GM12878 (cell line): ENCODE results near the gene COL27A1. TPM values are rescaled to one million over a fixed set of nuclear protein-coding genes. Genes with fewer than 3 reads are reported as not detected.

Experiments
- ATAC-seq: fragments of 200-7000 bp; cut with Tn5 transposase; 3 replicates; pipeline ENCODE4 v1.9.1; 2020; ENCODE audit warnings: mild to moderate bottlenecking, moderate library complexity
- BruUV-seq: library from RNA; stranded (reverse); fragments of 400-500 nt; replicated peaks from 2 replicates; lab custom pipeline; 2021; lab: Mats Ljungman, UMichigan
- CTCF ChIA-PET: fragments of 300-600 bp; sonication (Branson Sonifier 250); formaldehyde crosslinking; extraction: SDS; loops from one replicate; lab custom pipeline; 2021; ENCODE audit warnings: inconsistent platforms; lab: Yijun Ruan, JAX
- POLR2A ChIA-PET: fragments of 350-600 bp; formaldehyde crosslinking; extraction: SDS; loops from one replicate; lab custom pipeline; 2021; ENCODE audit warnings: inconsistent platforms; lab: Charles Lee
- RAD21 ChIA-PET: fragments of 300-600 bp; sonication (Branson Sonifier 250); formaldehyde crosslinking; loops from one replicate; lab custom pipeline; 2023; ENCODE audit warnings: antibody characterized with exemption; ENCODE audit not compliant: unreplicated experiment; lab: Charles Lee
- SMC1A ChIA-PET: fragments of 300-600 bp; sonication (Branson Sonifier 250); formaldehyde crosslinking; loops from one replicate; lab custom pipeline; 2023; ENCODE audit not compliant: unreplicated experiment, uncharacterized antibody; lab: Charles Lee
- DNase-seq: peaks from one replicate; pipeline ENCODE4 v3.0.0-alpha.2; 2011; ENCODE audit warnings: low read depth, low spot score
- FAIRE-seq: peaks from 3 replicates; lab custom pipeline; 2011; peaks lifted over from hg19 to GRCh38; lab: Jason Lieb, UNC
- H2AFZ ChIP-seq: 2 replicates; pipeline ENCODE4 v1.6.0; 2011; ENCODE audit warnings: low read depth, low read length, control low read depth; ENCODE audit not compliant: control insufficient read depth
- H3K27ac ChIP-seq: 2 replicates; pipeline ENCODE4 v1.5.1; 2011; ENCODE audit warnings: control low read depth; ENCODE audit not compliant: control insufficient read depth, insufficient read depth
- H3K27me3 ChIP-seq, 2 experiments: replicated peaks in 1 of 2; 2 replicates each; pipeline versions ENCODE4 v1.6.0 to v1.6.1; 2011; ENCODE audit warnings: low read length in 1 of 2; ENCODE audit not compliant: control insufficient read depth in 2 of 2, insufficient read depth in 2 of 2
- H3K36me3 ChIP-seq, 2 experiments: 2 replicates each; pipeline ENCODE4 v1.5.1; 2011; ENCODE audit warnings: low read length in 1 of 2; ENCODE audit not compliant: control insufficient read depth in 2 of 2, insufficient read depth in 2 of 2
- H3K4me1 ChIP-seq: 2 replicates; pipeline ENCODE4 v1.6.1; 2011; ENCODE audit warnings: mild to moderate bottlenecking, low read length, moderate library complexity, mixed read lengths; ENCODE audit not compliant: control insufficient read depth, insufficient read depth
- H3K4me2 ChIP-seq: 2 replicates; pipeline ENCODE4 v1.6.0; 2011; ENCODE audit warnings: control low read depth; ENCODE audit not compliant: control insufficient read depth, insufficient read depth
- H3K4me3 ChIP-seq: fragments of 200-600 bp; sonication (generic); 2 replicates; pipeline ENCODE4 v1.5.1; 2016
- H3K79me2 ChIP-seq: 2 replicates; pipeline ENCODE4 v1.6.0; 2011; ENCODE audit warnings: low read length; ENCODE audit not compliant: control insufficient read depth, insufficient read depth
- H3K9ac ChIP-seq: 2 replicates; pipeline ENCODE4 v1.8.0; 2011; ENCODE audit warnings: low read length, control low read depth, mixed read lengths; ENCODE audit not compliant: control insufficient read depth, insufficient read depth
- H3K9me3 ChIP-seq: replicated peaks from 3 replicates; pipeline ENCODE4 v1.5.1; 2011; ENCODE audit warnings: mild to moderate bottlenecking, low read length; ENCODE audit not compliant: control insufficient read depth, insufficient read depth
- H4K20me1 ChIP-seq: 2 replicates; pipeline ENCODE4 v1.6.0; 2011; ENCODE audit not compliant: control insufficient read depth, insufficient read depth
- ETV6 ChIP-seq, 2 experiments: fragments of 450-650 bp in 1 of 2; IDR thresholded peaks in 1 of 2; conservative IDR thresholded peaks in 1 of 2; 2 replicates each; pipeline ENCODE4 v1.6.1; 2014; ENCODE audit warnings: antibody characterized with exemption in 1 of 2, borderline replicate concordance in 1 of 2, low read depth in 1 of 2, mild to moderate bottlenecking in 1 of 2, moderate library complexity in 1 of 2
- GATAD2B ChIP-seq: fragments of 450-650 bp; conservative IDR thresholded peaks from 2 replicates; pipeline ENCODE4 v1.6.1; 2017; ENCODE audit warnings: low read depth, mild to moderate bottlenecking, moderate library complexity
- JUNB ChIP-seq: IDR thresholded peaks from 2 replicates; pipeline ENCODE4 v1.6.1; 2016; ENCODE audit warnings: antibody characterized with exemption, mild to moderate bottlenecking
- NFYA ChIP-seq: IDR thresholded peaks from 2 replicates; pipeline ENCODE4 v1.6.1; 2011; ENCODE audit warnings: low read depth, mild to moderate bottlenecking, low read length, improper control_type of control experiment, borderline replicate concordance
- POU2F2 ChIP-seq: IDR thresholded peaks from 3 replicates; pipeline ENCODE4 v1.6.1; 2011; ENCODE audit warnings: low read depth, mild to moderate bottlenecking, low read length, borderline replicate concordance
- TAF1 ChIP-seq: IDR thresholded peaks from 2 replicates; pipeline ENCODE4 v1.6.1; 2011; ENCODE audit warnings: mild to moderate bottlenecking, low read depth, low read length, borderline replicate concordance
- ZNF207 ChIP-seq: fragments of 450-650 bp; IDR thresholded peaks from 2 replicates; pipeline ENCODE4 v1.6.1; 2014; ENCODE audit warnings: antibody characterized with exemption, mild to moderate bottlenecking, borderline replicate concordance
- ZNF622 ChIP-seq: fragments of 450-650 bp; IDR thresholded peaks from 2 replicates; pipeline ENCODE4 v1.6.1; 2017; ENCODE audit warnings: mild to moderate bottlenecking, inconsistent platforms
- ZSCAN29 ChIP-seq: fragments of 450-650 bp; IDR thresholded peaks from 2 replicates; pipeline ENCODE4 v1.6.1; 2017; ENCODE audit warnings: mild to moderate bottlenecking, moderate library complexity
- WGBS: methylation state at CpG from one replicate; pipeline ENCODE4 v1.1.6; 2016; ENCODE audit warnings: low lambda C conversion rate; ENCODE audit not compliant: insufficient replicate concordance, insufficient coverage; ENCODE audit errors: missing lambda C conversion rate; 5-methylcytosine and 5-hydroxymethylcytosine counted together
- in situ Hi-C: fragments of 300-500 bp; cut with MboI; formaldehyde crosslinking; loops from 9 replicates; pipeline ENCODE4 v1.14.3; 2018; ENCODE audit warnings: mixed read lengths
- intact Hi-C: fragments of 100-400 bp; cut with micrococcal nuclease; formaldehyde crosslinking; loops from one replicate; pipeline ENCODE4 v1.14.2; 2022; ENCODE audit not compliant: unreplicated experiment
- polyA plus RNA-seq, 11 experiments: library from polyadenylated mRNA; depleted of rRNA in 4 of 11; unstranded in 6 of 11; stranded (reverse) in 5 of 11; fragments of >200 nt; fragmentation: Nextera tagmentation in 4 of 11; fragmentation: Illumina TruSeq in 1 of 11; extraction: Ambion mirVana in 4 of 11; extraction: Trizol in 1 of 11; gene quantifications; 1 replicate in 1 of 11; 2 replicates in 10 of 11; pipeline versions ENCODE4 v1.2.1 to v1.2.3, GENCODE V29; 2011 to 2016; ENCODE audit warnings: inconsistent platforms in 2 of 11, missing spikeins in 2 of 11, low read depth in 1 of 11
- total RNA-seq, 4 experiments: library from RNA; depleted of rRNA in 3 of 4; stranded (reverse); fragments of >200 nt in 3 of 4; fragmentation: Illumina TruSeq in 1 of 4; extraction: Trizol in 1 of 4; gene quantifications; 2 replicates each; pipeline versions ENCODE4 v1.2.1 to v1.2.3, GENCODE V29; 2013 to 2021
- TF ChIP-seq, protein P1 (sequence below): fragments of 450-650 bp; IDR thresholded peaks from 2 replicates; pipeline ENCODE4 v1.6.1; 2018; ENCODE audit warnings: borderline replicate concordance, mild to moderate bottlenecking; ENCODE audit not compliant: partially characterized antibody
- TF ChIP-seq, protein P2 (sequence below): IDR thresholded peaks from 2 replicates; pipeline ENCODE4 v1.6.1; 2012; ENCODE audit warnings: mild to moderate bottlenecking, low read depth, low read length
- TF ChIP-seq, protein P3 (sequence below): fragments of 450-650 bp; IDR thresholded peaks from 2 replicates; pipeline ENCODE4 v1.6.1; 2016; ENCODE audit warnings: mild to moderate bottlenecking

COL27A1 gene
- total and polyA plus RNA-seq, 10 of the 15 experiments (the other 5 are each of a cell fraction or from before 2014, with no cell fraction given) = 0.10 TPM; not detected in 9

DNA sequence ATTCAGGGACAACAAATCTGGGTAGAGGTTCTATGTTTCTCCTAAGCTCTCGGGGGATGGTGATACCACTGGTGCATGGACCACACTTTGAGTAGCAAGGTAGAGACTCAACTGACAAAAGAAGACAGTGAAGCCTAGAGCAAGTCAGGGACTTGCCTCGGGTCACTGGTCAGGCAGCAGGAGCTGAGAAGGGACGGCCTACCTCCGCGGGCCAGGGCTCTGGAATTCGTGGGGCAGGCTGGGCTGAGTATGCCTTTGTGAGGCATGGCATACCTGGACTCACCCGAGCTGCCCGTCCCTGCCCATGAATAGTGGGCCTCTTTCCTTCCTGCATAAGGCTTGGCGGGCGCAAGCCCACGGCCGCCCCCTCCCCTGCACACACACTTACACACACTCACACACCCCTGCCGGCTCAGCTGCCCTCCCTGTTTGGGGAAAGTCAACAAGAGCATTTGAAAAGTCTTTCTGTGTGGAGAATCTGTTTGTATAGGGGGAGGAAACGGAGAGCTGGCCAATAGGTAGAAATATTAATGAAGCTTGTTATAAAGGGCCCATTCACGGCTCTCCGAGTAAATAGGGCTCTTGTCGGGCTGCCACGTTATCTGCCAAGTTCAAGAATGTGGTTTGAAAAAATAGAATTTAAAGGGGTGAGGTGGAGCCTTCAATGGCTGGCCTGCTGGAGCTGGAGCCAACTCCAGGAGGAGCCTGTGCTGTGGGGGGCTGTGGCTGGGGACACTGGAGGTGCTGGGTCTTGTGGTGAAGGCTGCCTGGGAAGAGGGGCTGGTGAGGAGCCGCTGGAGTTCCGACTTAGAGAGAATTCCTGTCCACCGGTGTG is 37.1 kb upstream of the COL27A1 start:
- ChIA-PET RAD21 (no interaction called here), SMC1A (no interaction called here), POLR2A (no interaction called here), CTCF (no interaction called here)
- Histone ChIP-seq H3K79me2 (no peaks in the 10 kb centered on the region), H3K4me3 (no peak overlapping the region), H2AFZ (no peak overlapping the region), H3K4me1 (no peaks in the 10 kb centered on the region), H3K9me3 (no peaks in the 10 kb centered on the region), H3K36me3 (no peaks in the 10 kb centered on the region), H3K27me3 (peaks cover 2 to 6% of the 10 kb centered on the region in 2 experiments; a peak in 3 of 4 replicates), H3K4me2 (no peak overlapping the region), H3K27ac (no peak overlapping the region), H3K9ac (no peak overlapping the region), H4K20me1 (no peaks in the 10 kb centered on the region)
- TF ChIP-seq, protein P1, sequence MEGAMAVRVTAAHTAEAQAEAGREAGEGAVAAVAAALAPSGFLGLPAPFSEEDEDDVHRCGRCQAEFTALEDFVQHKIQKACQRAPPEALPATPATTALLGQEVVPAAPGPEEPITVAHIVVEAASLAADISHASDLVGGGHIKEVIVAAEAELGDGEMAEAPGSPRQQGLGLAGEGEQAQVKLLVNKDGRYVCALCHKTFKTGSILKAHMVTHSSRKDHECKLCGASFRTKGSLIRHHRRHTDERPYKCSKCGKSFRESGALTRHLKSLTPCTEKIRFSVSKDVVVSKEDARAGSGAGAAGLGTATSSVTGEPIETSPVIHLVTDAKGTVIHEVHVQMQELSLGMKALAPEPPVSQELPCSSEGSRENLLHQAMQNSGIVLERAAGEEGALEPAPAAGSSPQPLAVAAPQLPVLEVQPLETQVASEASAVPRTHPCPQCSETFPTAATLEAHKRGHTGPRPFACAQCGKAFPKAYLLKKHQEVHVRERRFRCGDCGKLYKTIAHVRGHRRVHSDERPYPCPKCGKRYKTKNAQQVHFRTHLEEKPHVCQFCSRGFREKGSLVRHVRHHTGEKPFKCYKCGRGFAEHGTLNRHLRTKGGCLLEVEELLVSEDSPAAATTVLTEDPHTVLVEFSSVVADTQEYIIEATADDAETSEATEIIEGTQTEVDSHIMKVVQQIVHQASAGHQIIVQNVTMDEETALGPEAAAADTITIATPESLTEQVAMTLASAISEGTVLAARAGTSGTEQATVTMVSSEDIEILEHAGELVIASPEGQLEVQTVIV = no peak
- TF ChIP-seq, protein P2, sequence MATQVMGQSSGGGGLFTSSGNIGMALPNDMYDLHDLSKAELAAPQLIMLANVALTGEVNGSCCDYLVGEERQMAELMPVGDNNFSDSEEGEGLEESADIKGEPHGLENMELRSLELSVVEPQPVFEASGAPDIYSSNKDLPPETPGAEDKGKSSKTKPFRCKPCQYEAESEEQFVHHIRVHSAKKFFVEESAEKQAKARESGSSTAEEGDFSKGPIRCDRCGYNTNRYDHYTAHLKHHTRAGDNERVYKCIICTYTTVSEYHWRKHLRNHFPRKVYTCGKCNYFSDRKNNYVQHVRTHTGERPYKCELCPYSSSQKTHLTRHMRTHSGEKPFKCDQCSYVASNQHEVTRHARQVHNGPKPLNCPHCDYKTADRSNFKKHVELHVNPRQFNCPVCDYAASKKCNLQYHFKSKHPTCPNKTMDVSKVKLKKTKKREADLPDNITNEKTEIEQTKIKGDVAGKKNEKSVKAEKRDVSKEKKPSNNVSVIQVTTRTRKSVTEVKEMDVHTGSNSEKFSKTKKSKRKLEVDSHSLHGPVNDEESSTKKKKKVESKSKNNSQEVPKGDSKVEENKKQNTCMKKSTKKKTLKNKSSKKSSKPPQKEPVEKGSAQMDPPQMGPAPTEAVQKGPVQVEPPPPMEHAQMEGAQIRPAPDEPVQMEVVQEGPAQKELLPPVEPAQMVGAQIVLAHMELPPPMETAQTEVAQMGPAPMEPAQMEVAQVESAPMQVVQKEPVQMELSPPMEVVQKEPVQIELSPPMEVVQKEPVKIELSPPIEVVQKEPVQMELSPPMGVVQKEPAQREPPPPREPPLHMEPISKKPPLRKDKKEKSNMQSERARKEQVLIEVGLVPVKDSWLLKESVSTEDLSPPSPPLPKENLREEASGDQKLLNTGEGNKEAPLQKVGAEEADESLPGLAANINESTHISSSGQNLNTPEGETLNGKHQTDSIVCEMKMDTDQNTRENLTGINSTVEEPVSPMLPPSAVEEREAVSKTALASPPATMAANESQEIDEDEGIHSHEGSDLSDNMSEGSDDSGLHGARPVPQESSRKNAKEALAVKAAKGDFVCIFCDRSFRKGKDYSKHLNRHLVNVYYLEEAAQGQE = no peak
- TF ChIP-seq TAF1 = no peak
- TF ChIP-seq JUNB = no peak
- TF ChIP-seq ZNF622 = no peak
- TF ChIP-seq GATAD2B = no peak
- TF ChIP-seq, protein P3, sequence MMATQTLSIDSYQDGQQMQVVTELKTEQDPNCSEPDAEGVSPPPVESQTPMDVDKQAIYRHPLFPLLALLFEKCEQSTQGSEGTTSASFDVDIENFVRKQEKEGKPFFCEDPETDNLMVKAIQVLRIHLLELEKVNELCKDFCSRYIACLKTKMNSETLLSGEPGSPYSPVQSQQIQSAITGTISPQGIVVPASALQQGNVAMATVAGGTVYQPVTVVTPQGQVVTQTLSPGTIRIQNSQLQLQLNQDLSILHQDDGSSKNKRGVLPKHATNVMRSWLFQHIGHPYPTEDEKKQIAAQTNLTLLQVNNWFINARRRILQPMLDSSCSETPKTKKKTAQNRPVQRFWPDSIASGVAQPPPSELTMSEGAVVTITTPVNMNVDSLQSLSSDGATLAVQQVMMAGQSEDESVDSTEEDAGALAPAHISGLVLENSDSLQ = no peak
- TF ChIP-seq POU2F2 = no peak
- no peak for TF ChIP-seq ZSCAN29
- TF ChIP-seq NFYA = no peak
- no peak for TF ChIP-seq ZNF207
- TF ChIP-seq ETV6 (conservative IDR thresholded peaks at IDR 0.05 in 1 of 2, IDR thresholded peaks at IDR 0.05 in 1 of 2; ENCODE audit: borderline replicate concordance in 1 of 2, low read depth in 1 of 2) = no peak
- no peak for FAIRE-seq
- WGBS = 37% methylated on average over 21 of the region's 21 CpGs
- intact Hi-C loops = no loop called here
- ATAC-seq = no peak
- no TSS peak for BruUV-seq
- DNase-seq = no peak
- in situ Hi-C loops = no loop called here
